ENCODE measurements around the gene PRR4. TPM values are rescaled to one million over a fixed set of nuclear protein-coding genes. Genes with fewer than 3 reads are reported as not detected.

The PRR4 gene, protein sequence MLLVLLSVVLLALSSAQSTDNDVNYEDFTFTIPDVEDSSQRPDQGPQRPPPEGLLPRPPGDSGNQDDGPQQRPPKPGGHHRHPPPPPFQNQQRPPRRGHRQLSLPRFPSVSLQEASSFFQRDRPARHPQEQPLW
- 1.8 TPM for total RNA-seq
- long read RNA-seq, result 0 reads

DNA sequence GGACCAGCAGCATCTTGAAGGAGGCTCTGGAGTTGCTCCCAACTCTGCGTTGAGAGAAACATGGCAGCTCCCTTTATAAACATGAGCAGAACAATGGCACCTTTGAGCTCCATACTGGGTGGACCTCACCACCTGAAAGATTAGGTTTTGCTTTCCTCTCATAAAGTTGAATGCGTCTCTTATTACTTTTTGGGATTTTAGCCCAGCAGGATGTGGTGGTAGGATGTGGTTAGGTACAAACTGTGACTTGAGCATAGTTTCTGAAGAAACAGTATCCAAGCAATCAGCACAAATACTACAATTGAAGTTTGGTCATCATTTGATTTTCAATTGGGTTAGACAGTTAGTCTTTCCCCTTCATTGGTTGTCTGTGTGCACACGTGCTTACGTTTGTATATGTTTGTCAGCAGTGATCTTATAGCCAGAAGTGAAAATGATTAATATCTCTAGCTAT is at the start of gene PRR4:
Gene PRR4 (minus strand): TSS at position 51 of the 454 bp plus-strand sequence. CDS start 38 bp downstream, at position 13.
- intact Hi-C loops (cut with DNase I), result no loop called here
- DNase-seq (ENCODE audit: missing footprints) (no peak), ATAC-seq (no peak)

DNA sequence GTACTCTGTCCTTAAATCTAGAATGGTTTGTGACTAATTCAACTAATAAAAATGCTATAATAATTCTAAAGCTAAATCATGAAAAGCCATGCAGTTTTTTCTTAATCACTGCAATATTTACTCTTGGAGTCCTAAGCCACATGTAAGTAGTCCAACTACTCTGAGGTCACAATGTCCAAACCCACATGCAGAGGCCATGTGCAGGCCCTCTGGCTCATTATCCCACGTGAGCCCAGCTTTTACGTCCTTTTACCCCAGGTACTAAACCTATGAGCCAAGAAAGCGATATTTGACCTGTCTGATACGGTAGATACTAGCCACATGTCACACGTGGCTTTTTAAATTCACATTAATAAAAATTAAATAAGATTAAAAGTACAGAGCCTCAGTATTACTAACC is 47.6 kb upstream of the PRR4 start:
- no peak for DNase-seq (ENCODE audit: missing footprints)
- ATAC-seq, result no peak
- intact Hi-C loops (cut with DNase I), result no loop called here

DNA sequence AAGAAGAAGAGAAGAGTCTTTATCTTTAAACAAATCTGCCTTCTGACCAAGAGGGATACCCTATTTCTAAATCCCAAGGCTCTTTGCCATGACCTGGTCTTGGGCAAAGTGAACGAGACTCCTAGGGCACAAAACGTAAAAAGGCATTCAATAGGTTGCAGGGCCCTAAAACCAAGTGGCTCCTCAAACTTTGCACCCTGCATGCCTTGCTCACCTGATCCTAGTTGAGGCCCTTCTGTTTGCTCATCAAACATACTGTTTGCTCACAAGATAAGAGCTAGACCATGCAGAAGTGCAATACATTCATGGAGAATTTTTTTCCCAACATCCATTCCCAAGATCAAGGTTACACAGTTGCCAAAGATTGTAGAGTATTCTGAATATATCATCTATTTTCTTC is 42.7 kb upstream of the PRR4 start:
- no peak for ATAC-seq
- intact Hi-C loops (cut with DNase I), result no loop called here
- DNase-seq (ENCODE audit: missing footprints), result no peak

DNA sequence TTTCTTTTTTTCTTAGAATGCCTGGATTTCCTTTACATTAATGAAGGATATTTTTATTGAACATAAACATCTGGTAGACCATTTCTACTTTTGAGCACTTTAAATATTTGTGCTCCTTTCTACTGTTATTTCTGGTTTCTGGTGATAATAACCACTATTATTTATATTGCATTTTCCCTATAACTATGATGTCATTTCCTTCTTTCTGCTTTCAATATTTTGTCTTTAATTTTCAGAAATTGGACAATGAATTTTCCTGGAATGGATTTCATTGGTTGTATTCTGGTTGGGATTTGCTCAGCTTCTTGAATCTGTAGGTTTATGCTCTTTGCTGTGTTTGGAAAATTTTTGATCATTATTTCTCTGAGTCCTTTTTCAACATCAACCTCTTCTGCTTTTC is 40.0 kb upstream of the PRR4 start:
- intact Hi-C loops (cut with DNase I), result no loop called here
- ATAC-seq, result no peak
- DNase-seq (ENCODE audit: missing footprints), result no peak

DNA sequence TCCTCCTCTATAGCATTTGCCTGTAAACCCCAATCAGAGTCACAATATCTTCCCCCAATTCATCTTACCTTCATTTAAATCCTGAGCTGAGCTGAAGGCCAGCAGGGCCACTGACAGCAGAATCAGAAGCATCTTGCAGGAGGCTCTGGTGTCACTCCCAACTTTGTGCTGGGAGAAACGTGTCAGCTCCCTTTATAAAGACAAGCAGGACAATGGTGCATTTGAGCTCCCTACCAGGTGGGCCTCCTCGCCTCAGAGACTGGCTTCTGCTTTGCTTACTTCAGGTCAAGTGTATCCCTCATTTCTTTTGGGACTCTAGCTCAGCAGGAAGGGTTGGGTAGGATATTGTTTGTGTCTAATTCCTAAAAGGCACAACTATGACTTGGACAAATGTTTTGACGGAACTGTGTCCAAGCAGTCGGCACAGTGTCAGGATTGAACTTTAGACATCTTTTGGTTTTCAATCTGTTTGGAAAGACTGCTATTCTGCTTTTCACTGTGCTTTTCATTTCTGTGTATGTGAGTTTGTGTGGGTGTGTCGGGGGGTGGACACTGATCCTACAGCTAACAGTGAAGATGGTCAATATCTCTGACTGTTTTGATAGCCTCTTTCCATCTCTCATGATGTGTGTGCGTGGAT is 34.9 kb upstream of the PRR4 start, which contains the start of gene PRH1:
Gene PRH1 (minus strand): TSS at position 170 of the 640 bp plus-strand sequence. CDS start 38 bp downstream, at position 132.
- intact Hi-C loops (cut with DNase I), result no loop called here
- no peak for ATAC-seq
- DNase-seq (ENCODE audit: missing footprints), result no peak

DNA sequence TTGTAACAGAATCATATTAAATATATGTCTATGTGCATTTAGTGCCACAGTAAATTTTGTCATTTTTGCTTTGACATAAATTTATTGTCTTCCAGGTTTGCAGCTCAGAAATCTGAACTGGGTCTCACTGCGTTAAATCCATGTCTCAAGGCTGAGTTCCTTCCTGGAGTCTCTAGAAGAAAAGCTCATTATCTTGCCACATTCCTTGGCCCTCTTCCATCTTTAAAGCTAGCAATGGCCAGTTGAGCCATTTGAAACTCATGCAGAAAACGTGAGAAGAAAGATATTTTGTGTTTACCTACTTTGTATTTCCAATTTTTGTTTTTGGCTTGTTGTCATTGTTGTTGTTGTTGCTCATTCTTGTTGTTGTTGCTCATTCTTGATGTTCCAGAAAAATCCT is 24.1 kb upstream of the PRR4 start:
- ATAC-seq, result no peak
- intact Hi-C loops (cut with DNase I), result no loop called here
- DNase-seq (ENCODE audit: missing footprints), result no peak

DNA sequence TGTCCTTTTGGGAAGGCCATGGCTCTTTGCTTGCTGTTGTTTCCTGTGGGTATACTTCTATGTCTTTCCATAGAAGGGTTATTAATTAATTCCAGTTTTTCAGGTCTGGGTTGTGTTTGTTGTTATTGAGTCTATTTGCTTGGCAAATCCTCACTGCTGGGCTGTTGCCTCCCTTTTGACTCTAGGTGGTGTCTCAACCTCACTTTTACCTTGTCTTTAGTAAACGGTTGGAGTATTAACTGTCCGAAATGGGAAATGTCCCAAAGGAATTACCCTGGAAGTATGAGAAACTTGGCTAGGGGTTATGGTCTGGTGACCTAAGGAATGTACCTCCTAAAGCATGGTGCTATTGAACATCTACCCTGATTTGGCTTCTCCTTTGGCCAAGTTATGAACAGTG is 18.1 kb upstream of the PRR4 start:
- intact Hi-C loops (cut with DNase I), result loop anchor here (10.0 kb wide), 1 partner anchor 327 kb away; no protein-coding TSS in a partner anchor
- ATAC-seq (no peak), DNase-seq (ENCODE audit: missing footprints) (no peak)

DNA sequence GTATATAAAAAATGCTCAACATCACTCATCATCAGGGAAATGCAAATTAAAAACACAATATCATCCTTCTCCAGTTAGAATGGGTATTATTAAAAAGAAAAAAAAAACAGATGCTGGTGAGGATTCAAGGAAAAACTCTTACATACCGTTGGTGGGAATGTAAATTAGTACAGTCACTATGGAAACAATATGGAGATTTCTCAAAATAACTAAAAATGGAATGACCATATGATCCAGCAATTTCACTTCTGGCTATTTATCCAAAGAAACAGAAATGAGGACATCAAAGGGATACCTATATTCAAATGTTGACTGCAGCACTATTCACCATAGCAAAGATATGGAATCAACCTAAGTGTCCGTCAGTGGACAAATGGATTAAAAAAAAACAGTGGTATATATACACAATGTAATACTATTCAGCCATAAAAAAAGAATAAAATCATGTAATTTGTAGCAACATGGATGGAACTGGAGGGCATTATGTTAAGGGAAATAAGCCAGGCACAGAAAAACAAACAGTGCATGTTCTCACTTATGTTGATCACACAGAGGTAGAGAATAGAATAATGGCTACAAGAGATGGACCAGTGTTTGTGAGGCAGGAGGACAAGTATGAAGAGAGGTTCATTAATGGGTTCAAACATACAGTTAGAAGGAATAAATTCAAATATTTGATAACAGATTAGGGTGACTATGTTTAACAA is 14.4 kb upstream of the PRR4 start:
- DNase-seq (ENCODE audit: missing footprints) (no peak), ATAC-seq (no peak)
- intact Hi-C loops (cut with DNase I), result loop anchor here (10.0 kb wide), 1 partner anchor 331 kb away; no protein-coding TSS in a partner anchor

DNA sequence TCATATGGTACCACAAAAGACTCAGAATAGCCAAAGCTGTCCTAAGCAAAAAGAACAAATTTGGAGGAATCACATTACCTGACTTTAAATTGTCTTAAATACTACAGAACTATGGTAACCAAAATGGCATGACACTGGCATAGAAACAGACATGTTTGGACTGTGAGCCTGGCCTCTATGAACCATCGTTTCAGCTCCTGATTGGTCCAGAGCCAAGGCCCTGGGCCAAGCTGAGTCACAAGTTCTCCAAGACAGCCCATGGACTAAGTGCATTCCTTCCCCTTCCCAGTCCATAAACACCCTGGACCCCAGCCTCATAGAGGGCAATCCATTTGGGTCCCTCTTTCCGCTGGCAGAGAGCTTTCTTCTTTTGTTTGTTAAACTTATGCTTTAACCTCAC is 12.1 kb upstream of the PRR4 start:
- intact Hi-C loops (cut with DNase I), result loop anchor here (10.0 kb wide), 1 partner anchor 333 kb away; no protein-coding TSS in a partner anchor
- ATAC-seq (no peak), DNase-seq (ENCODE audit: missing footprints) (no peak)

DNA sequence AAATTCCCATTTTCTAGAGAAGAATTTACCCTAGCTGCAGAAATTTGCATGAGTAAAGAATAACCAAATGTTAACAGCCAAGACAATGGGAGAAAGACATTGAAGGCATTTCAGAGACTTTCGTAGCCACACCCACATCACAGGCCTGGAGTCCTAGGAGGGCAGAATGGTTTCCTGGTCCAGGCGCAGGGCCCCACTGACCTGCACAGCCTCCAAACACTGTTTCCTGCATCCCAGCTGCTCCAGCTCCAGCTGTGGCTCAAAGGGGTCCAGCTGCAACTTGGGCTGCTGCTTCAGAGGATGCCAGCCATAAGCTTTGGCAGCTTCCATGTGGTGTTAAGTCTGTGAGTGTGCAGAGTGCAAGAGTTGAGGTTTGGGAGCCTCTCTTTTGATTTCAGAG is 6.5 kb upstream of the PRR4 start:
- intact Hi-C loops (cut with DNase I), result no loop called here
- no peak for ATAC-seq

DNA sequence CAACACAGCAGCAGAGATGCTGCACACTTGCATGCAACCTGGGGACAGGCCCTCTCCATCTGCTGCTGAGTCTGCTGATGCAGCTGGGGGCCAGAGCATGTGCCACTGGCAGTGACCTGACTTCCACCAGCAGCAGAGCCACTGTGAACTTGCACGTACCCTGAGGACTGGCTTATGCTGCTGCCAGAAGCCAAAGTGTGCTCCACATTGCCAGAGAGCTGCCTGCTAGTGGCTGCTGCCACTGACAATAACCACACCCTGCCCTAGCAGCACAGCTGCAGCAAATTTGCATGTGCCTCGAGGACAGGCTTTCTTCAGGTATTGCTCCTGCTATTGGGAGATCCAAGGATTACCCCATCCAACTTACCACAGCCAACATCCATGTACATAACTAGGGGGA is 4.5 kb upstream of the PRR4 start:
- DNase-seq (ENCODE audit: missing footprints), result no peak
- ATAC-seq, result no peak
- intact Hi-C loops (cut with DNase I), result no loop called here

More for the DNA sequence above, 6.5 kb upstream of the PRR4 start:
- DNase-seq (ENCODE audit: missing footprints), result peak; percentile 50

DNA sequence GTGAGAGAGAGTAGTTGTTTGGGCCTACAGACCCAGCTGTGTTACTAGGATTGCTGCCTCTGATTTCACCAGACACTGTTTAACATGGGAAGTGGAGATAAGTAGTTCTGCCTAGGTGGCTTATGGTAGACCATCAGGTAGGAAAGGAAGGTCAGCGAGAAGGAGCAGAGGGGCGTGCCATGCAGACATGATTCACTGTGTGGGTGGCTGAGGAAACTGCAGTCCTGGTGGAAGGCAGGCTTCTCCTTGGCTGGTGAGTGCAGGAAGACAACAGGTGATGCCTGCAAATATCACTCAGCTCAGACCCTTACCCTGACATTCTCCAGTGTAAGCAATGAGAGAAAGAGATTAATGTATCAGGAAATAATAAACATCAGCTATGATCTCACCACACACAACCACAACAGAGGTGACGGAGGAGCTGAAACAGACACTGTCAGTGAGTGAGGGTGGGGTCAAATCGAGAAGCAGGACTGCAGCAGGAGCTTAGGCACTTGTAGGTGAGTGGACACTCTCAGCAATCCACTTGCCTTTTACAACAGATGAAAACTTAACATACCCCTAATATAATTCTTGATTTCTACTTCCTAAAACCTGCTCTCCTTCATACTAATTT is 2.1 kb upstream of the PRR4 start:
- ATAC-seq (no peak), DNase-seq (ENCODE audit: missing footprints) (no peak)
- intact Hi-C loops (cut with DNase I), result no loop called here

DNA sequence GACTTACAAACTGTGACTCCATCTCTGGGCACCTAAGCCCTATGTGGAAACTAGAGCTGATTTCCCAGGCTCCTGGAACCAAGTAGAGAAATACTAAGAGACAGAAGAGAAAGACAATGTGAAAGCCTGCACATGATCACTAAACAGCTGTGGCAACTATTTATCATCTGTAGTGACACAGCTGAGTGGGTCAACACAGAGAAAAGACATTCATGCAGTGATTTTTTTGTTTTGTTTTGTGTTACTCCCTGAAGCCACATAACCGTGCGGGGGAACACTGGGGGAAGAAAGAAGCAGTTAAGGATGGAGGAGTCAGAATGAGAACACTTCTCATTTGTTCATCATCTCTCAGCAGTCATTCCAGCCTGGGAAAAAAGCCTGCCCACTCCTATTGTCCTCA is 1.5 kb downstream of the PRR4 start:
- intact Hi-C loops (cut with DNase I), result no loop called here
- DNase-seq (ENCODE audit: missing footprints) (no peak), ATAC-seq (no peak)

DNA sequence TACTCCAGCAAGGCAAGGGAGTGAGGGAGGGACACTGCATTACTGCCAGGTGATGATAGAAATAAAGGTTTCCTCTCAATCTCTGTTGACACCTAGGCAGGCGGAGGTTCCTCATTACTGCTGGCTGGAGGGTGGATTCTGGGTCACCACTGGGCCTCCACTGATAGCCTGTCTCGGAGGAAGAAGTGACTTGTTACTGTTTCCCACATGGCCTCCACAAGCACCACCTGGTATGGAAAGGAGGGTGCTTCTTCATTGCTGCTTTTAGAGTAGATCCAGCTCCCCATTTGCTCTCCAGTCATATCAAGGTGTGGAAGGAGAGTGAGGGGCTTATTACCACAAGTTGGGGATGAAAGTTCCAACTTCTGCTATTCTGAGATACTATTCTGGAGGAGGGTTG is 6.4 kb downstream of the PRR4 start:
- intact Hi-C loops (cut with DNase I), result no loop called here
- no peak for ATAC-seq

DNA sequence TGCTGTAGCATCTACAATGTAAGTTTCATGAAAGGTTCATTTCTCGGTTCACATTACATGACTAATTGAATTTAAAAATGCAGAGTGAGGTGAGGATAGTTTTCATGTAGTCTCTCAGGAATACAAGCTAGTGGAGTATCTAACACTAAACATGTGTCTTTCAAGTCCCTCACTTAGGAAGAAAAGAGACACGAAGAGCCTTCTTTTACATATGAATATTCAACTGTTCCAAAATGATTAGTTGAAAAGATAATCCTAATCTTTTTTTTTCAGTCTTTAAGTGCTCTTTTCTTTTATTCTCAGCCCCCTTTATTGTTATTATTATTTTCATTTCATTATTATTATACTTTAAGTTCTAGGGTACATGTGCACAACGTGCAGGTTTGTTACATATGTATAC is 10.8 kb downstream of the PRR4 start:
- DNase-seq (ENCODE audit: missing footprints) (no peak), ATAC-seq (no peak)
- intact Hi-C loops (cut with DNase I), result no loop called here

More for the DNA sequence above, 6.4 kb downstream of the PRR4 start:
- no peak for DNase-seq (ENCODE audit: missing footprints)

DNA sequence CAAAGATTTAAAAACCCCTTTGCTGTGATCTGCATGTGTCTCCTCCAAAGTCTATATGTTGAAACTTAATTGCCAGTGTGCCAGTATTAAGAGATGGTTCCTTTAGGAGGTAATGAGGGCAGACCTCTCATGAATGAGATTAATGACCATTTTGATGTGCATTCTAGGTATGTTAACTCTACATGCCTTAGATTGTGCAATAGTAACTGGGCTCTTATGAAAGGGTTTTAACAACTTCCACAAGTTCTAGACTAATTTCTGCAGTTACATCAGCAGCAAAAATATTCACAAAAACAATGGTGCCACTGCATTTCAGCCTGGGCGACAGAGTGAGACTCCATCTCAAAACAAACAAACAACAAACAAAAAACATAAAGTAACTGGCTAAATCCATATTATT is 19.3 kb downstream of the PRR4 start:
- ATAC-seq (no peak), DNase-seq (ENCODE audit: missing footprints) (no peak)
- intact Hi-C loops (cut with DNase I), result no loop called here

DNA sequence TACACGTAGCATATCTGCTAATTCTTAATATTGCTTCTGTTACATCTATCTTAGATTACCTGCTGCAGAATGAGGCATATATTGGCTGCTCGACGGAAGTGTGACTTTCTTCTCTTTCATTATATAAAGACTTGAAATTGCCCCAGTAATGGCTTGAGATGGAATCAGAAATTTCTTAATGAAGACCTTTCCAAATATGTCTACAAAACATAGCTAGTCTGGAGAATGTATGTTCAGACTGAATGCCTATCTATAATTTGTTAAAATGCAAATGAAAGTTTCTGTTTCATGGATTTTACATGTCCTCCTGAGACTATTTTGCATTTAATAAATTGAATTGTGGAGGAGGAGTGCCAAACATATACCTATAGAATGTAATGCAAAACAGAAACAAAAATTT is 23.0 kb downstream of the PRR4 start, which contains the start of gene TAS2R10:
Gene TAS2R10 (minus strand): TSS at position 101 of the 400 bp plus-strand sequence. CDS start 89 bp downstream, at position 12.
- intact Hi-C loops (cut with DNase I), result no loop called here
- DNase-seq (ENCODE audit: missing footprints) (no peak), ATAC-seq (no peak)

DNA sequence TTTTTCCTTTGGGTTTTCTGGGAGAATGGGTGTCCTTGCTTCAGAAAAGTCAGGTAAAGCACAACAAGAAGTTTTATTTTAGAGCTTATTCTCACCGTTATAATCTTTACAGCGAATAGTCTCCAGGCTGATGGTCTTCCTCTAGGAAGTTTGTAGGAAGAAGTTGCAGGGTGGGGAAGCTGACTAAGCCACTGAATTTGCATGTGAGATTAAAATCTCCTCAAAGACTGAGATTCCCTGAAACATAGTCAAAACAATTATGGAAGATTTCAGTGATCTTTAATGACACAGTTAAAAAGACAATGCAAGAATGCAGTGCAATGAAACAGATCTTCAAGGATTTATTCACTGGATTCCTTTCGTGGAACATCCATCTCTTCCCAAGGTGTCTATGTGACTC is 24.3 kb downstream of the PRR4 start:
- DNase-seq (ENCODE audit: missing footprints), result no peak
- intact Hi-C loops (cut with DNase I), result no loop called here
- ATAC-seq, result no peak

DNA sequence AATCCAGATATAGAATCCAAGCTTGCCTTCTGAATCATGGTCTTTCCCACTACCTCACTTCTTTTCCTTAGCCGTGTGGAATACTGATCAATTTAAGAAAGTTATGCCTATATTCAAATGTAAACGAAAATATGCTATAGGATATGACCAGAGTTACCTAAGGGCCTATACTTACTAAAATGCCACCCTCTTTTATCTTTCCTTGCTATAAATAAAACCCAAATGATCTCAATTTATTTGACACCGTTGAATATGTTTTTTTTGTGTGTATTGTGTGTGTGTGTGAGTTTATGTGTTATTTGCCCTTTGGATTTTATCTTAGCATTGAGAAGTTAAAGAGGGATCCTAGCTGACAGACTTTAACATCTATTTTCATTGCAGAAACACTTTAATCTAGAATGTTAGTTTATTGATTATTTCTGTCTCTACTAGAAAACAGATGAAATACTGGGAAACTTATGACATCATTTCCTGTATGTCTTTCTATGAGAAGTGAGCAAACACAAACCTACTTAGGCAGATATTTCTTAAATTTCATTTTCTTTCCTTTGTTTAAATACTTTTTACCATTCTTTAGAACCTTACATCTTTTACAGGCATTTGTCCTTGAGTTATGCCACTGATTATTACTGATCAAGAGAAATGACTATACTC is 37.3 kb downstream of the PRR4 start:
- intact Hi-C loops (cut with DNase I), result no loop called here
- DNase-seq (ENCODE audit: missing footprints) (no peak), ATAC-seq (no peak)

Measured in Right ventricle myocardium inferior (tissue), 1 donor.